GM23338 (cell line): Measurements from ENCODE around the gene PRRX1. TPM values are rescaled to one million over a fixed set of nuclear protein-coding genes. Genes with fewer than 3 reads are reported as not detected.

ENCODE experiments used
- ATAC-seq: fragments of 200-7000 bp; cut with Tn5 transposase; 3 replicates; pipeline ENCODE4 v1.9.1; 2020
- DNase-seq: peaks from one replicate; pipeline ENCODE4 v3.0.0-alpha.2; 2015; ENCODE audit warnings: low spot score
- H2AFZ ChIP-seq: fragments of 200-600 bp; sonication (generic); 2 replicates; pipeline ENCODE4 v1.8.0; 2016; ENCODE audit warnings: antibody characterized with exemption, mild to moderate bottlenecking, moderate library complexity
- H3F3A ChIP-seq: fragments of 200-600 bp; sonication (generic); replicated peaks from 2 replicates; pipeline ENCODE4 v1.8.0; 2017; ENCODE audit warnings: antibody characterized with exemption, mixed run types, low read depth
- H3K27ac ChIP-seq: fragments of 200-600 bp; sonication (generic); 2 replicates; pipeline ENCODE4 v1.6.1; 2016; ENCODE audit warnings: low read depth
- H3K27me3 ChIP-seq: fragments of 200-600 bp; sonication (generic); 2 replicates; pipeline ENCODE4 v1.8.0; 2016; ENCODE audit warnings: mild to moderate bottlenecking, mixed run types, moderate library complexity; ENCODE audit not compliant: insufficient read depth
- H3K36me3 ChIP-seq: fragments of 200-600 bp; sonication (generic); 2 replicates; pipeline ENCODE4 v1.8.0; 2016; ENCODE audit warnings: mild to moderate bottlenecking; ENCODE audit not compliant: insufficient read depth
- H3K4me1 ChIP-seq: fragments of 200-600 bp; sonication (generic); 2 replicates; pipeline ENCODE4 v1.8.0; 2016; ENCODE audit warnings: mild to moderate bottlenecking, moderate library complexity; ENCODE audit not compliant: insufficient read depth
- H3K4me2 ChIP-seq: fragments of 200-600 bp; sonication (generic); 2 replicates; pipeline ENCODE4 v1.7.1; 2017; ENCODE audit warnings: mixed run types
- H3K4me3 ChIP-seq: fragments of 200-600 bp; sonication (generic); 2 replicates; pipeline ENCODE4 v1.6.1; 2016; ENCODE audit warnings: mixed run types
- H3K79me2 ChIP-seq: fragments of 200-600 bp; sonication (generic); replicated peaks from 2 replicates; pipeline ENCODE4 v1.8.0; 2017; ENCODE audit warnings: mild to moderate bottlenecking; ENCODE audit not compliant: insufficient read depth
- H3K9me2 ChIP-seq: fragments of 200-600 bp; sonication (generic); 2 replicates; pipeline ENCODE4 v1.8.0; 2017; ENCODE audit not compliant: insufficient read depth
- H4K20me1 ChIP-seq: fragments of 200-600 bp; sonication (generic); replicated peaks from 2 replicates; pipeline ENCODE4 v1.8.0; 2017; ENCODE audit warnings: mild to moderate bottlenecking; ENCODE audit not compliant: insufficient read depth
- H3K27ac Mint-ChIP-seq: 2 replicates; pipeline ENCODE4 v1.8.0; 2020; ENCODE audit warnings: inconsistent platforms, mild to moderate bottlenecking, moderate library complexity, mixed read lengths
- H3K27me3 Mint-ChIP-seq: 3 replicates; pipeline ENCODE4 v1.8.0; 2022; ENCODE audit warnings: low read depth, mild to moderate bottlenecking, moderate library complexity, mixed read lengths, inconsistent platforms; ENCODE audit not compliant: insufficient read depth, poor library complexity
- H3K36me3 Mint-ChIP-seq: 3 replicates; pipeline ENCODE4 v1.8.0; 2021; ENCODE audit warnings: low read depth, mild to moderate bottlenecking, inconsistent platforms, moderate library complexity, mixed read lengths
- H3K4me1 Mint-ChIP-seq: 3 replicates; pipeline ENCODE4 v1.8.0; 2020; ENCODE audit warnings: mild to moderate bottlenecking, inconsistent platforms, mixed read lengths
- H3K4me3 Mint-ChIP-seq: 3 replicates; pipeline ENCODE4 v1.8.0; 2021; ENCODE audit warnings: moderate library complexity, mild to moderate bottlenecking, inconsistent platforms, mixed read lengths
- H3K9me3 Mint-ChIP-seq: 3 replicates; pipeline ENCODE4 v1.8.0; 2020; ENCODE audit warnings: moderate library complexity, mild to moderate bottlenecking, inconsistent platforms, mixed read lengths
- CREB1 ChIP-seq: fragments of 250-450 bp; sonication (Bioruptor Pico); IDR thresholded peaks from 2 replicates; pipeline ENCODE4 v1.5.0; 2020; ENCODE audit warnings: low read depth, mild to moderate bottlenecking, moderate library complexity
- JUNB ChIP-seq: IDR thresholded peaks from one replicate; pipeline ENCODE4 v1.6.1; 2016; ENCODE audit warnings: antibody characterized with exemption; ENCODE audit not compliant: unreplicated experiment
- STAT1 ChIP-seq: IDR thresholded peaks from one replicate; pipeline ENCODE4 v1.6.1; 2016; ENCODE audit warnings: antibody characterized with exemption; ENCODE audit not compliant: unreplicated experiment
- polyA plus RNA-seq: library from polyadenylated mRNA; unstranded; fragments of >200 nt; fragmentation: Nextera tagmentation; extraction: Ambion mirVana; gene quantifications from 2 replicates; pipeline ENCODE4 v1.2.1, GENCODE V29; 2016
- total RNA-seq: library from RNA; depleted of rRNA; stranded (reverse); fragments of >200 nt; shearing (Covaris generic); gene quantifications from 2 replicates; pipeline ENCODE4 v1.2.3, GENCODE V29; 2014
- TF ChIP-seq, protein P1 (sequence below), 2 experiments: fragments of 200-600 bp in 1 of 2; sonication (generic) in 1 of 2; conservative IDR thresholded peaks; 2 replicates each; pipeline versions ENCODE4 v1.5.1 to v1.6.1; 2016 to 2017; ENCODE audit warnings: antibody characterized with exemption in 2 of 2, low read depth in 2 of 2, mild to moderate bottlenecking in 2 of 2, moderate library complexity in 1 of 2
- TF ChIP-seq, protein P2 (sequence below): fragments of 250-450 bp; sonication (Bioruptor Pico); IDR thresholded peaks from 2 replicates; pipeline ENCODE4 v1.5.0; 2020; ENCODE audit warnings: mild to moderate bottlenecking, moderate library complexity
- TF ChIP-seq, protein P3 (sequence below): IDR thresholded peaks from 2 replicates; pipeline ENCODE4 v1.6.1; 2016; ENCODE audit warnings: antibody characterized with exemption

The PRRX1 gene
- total and polyA plus RNA-seq, 2 experiments from 2014 or later, result 0.58 TPM; not detected in 1

DNA sequence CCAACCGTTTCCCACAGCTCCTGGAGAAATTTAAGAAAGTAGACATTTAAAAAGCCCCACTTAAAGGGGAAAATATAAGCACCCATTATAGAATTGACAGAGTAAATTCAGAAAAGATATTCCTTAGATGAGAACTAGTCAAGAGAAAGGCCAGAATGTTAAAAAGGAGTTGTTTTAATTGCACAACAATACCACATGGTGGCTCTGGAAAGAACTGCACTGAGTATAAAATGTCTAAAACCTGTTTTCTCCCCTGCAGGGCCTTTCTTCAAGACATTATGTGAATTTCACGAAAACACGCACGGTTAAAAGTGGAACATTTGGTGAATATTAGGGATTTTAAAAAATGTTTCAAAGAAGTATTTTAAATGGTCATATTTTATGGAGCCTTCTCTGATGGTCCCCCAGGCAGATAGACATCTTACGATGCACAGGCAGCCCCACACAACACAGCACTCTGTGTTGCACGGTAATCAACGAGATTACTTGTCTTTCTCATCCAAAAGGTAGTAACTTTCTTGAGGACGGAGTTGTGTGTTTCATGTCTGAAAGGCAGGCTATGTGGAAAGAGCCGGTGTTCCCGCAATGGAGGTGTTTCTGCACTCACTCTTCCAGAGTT, 101.9 kb downstream of the PRRX1 start:
- Histone ChIP-seq H2AFZ (no peak overlapping the region), H3K9me2 (no peaks in the 10 kb centered on the region), H3K36me3 (no peaks in the 10 kb centered on the region), H3K27ac (no peak overlapping the region), H3K4me2 (no peak overlapping the region), H3K4me1 (no peaks in the 10 kb centered on the region), H3K27me3 (no peaks in the 10 kb centered on the region), H3K4me3 (no peak overlapping the region), H4K20me1 (no peaks in the 10 kb centered on the region), H3F3A (no peaks in the 10 kb centered on the region), H3K79me2 (no peaks in the 10 kb centered on the region)
- Mint-ChIP-seq H3K9me3 (no peaks in the 10 kb centered on the region), H3K4me3 (no peak overlapping the region), H3K27me3 (no peaks in the 10 kb centered on the region), H3K4me1 (no peaks in the 10 kb centered on the region), H3K27ac (no peak overlapping the region), H3K36me3 (no peaks in the 10 kb centered on the region)
- peak; percentile 41 for DNase-seq
- TF ChIP-seq STAT1 (no peak), JUNB (no peak), CREB1 (no peak)
- TF ChIP-seq, protein P1, sequence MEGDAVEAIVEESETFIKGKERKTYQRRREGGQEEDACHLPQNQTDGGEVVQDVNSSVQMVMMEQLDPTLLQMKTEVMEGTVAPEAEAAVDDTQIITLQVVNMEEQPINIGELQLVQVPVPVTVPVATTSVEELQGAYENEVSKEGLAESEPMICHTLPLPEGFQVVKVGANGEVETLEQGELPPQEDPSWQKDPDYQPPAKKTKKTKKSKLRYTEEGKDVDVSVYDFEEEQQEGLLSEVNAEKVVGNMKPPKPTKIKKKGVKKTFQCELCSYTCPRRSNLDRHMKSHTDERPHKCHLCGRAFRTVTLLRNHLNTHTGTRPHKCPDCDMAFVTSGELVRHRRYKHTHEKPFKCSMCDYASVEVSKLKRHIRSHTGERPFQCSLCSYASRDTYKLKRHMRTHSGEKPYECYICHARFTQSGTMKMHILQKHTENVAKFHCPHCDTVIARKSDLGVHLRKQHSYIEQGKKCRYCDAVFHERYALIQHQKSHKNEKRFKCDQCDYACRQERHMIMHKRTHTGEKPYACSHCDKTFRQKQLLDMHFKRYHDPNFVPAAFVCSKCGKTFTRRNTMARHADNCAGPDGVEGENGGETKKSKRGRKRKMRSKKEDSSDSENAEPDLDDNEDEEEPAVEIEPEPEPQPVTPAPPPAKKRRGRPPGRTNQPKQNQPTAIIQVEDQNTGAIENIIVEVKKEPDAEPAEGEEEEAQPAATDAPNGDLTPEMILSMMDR (conservative IDR thresholded peaks at IDR 0.05; ENCODE audit: low read depth in 2 of 2), result peak; percentile 48 to 49
- TF ChIP-seq, protein P2, sequence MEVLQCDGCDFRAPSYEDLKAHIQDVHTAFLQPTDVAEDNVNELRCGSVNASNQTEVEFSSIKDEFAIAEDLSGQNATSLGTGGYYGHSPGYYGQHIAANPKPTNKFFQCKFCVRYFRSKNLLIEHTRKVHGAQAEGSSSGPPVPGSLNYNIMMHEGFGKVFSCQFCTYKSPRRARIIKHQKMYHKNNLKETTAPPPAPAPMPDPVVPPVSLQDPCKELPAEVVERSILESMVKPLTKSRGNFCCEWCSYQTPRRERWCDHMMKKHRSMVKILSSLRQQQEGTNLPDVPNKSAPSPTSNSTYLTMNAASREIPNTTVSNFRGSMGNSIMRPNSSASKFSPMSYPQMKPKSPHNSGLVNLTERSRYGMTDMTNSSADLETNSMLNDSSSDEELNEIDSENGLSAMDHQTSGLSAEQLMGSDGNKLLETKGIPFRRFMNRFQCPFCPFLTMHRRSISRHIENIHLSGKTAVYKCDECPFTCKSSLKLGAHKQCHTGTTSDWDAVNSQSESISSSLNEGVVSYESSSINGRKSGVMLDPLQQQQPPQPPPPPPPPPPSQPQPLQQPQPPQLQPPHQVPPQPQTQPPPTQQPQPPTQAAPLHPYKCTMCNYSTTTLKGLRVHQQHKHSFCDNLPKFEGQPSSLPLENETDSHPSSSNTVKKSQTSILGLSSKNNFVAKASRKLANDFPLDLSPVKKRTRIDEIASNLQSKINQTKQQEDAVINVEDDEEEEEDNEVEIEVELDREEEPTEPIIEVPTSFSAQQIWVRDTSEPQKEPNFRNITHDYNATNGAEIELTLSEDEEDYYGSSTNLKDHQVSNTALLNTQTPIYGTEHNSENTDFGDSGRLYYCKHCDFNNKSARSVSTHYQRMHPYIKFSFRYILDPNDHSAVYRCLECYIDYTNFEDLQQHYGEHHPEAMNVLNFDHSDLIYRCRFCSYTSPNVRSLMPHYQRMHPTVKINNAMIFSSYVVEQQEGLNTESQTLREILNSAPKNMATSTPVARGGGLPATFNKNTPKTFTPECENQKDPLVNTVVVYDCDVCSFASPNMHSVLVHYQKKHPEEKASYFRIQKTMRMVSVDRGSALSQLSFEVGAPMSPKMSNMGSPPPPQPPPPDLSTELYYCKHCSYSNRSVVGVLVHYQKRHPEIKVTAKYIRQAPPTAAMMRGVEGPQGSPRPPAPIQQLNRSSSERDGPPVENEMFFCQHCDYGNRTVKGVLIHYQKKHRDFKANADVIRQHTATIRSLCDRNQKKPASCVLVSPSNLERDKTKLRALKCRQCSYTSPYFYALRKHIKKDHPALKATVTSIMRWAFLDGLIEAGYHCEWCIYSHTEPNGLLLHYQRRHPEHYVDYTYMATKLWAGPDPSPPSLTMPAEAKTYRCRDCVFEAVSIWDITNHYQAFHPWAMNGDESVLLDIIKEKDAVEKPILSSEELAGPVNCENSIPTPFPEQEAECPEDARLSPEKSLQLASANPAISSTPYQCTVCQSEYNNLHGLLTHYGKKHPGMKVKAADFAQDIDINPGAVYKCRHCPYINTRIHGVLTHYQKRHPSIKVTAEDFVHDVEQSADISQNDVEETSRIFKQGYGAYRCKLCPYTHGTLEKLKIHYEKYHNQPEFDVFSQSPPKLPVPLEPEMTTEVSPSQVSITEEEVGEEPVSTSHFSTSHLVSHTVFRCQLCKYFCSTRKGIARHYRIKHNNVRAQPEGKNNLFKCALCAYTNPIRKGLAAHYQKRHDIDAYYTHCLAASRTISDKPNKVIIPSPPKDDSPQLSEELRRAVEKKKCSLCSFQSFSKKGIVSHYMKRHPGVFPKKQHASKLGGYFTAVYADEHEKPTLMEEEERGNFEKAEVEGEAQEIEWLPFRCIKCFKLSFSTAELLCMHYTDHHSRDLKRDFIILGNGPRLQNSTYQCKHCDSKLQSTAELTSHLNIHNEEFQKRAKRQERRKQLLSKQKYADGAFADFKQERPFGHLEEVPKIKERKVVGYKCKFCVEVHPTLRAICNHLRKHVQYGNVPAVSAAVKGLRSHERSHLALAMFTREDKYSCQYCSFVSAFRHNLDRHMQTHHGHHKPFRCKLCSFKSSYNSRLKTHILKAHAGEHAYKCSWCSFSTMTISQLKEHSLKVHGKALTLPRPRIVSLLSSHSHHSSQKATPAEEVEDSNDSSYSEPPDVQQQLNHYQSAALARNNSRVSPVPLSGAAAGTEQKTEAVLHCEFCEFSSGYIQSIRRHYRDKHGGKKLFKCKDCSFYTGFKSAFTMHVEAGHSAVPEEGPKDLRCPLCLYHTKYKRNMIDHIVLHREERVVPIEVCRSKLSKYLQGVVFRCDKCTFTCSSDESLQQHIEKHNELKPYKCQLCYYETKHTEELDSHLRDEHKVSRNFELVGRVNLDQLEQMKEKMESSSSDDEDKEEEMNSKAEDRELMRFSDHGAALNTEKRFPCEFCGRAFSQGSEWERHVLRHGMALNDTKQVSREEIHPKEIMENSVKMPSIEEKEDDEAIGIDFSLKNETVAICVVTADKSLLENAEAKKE (CRISPR knock-in tag), result no peak
- TF ChIP-seq, protein P3, sequence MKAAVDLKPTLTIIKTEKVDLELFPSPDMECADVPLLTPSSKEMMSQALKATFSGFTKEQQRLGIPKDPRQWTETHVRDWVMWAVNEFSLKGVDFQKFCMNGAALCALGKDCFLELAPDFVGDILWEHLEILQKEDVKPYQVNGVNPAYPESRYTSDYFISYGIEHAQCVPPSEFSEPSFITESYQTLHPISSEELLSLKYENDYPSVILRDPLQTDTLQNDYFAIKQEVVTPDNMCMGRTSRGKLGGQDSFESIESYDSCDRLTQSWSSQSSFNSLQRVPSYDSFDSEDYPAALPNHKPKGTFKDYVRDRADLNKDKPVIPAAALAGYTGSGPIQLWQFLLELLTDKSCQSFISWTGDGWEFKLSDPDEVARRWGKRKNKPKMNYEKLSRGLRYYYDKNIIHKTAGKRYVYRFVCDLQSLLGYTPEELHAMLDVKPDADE, result no peak
- ATAC-seq, result no peak
